AG10803 (cell line): Measurements from ENCODE around the gene RGMB.

Experiments used
- DNase-seq: peaks from one replicate; pipeline ENCODE4 v3.0.0; 2010; ENCODE audit warnings: low read depth
- H3K4me3 ChIP-seq: 2 replicates; pipeline ENCODE4 v1.5.1; 2011; ENCODE audit warnings: mild to moderate bottlenecking, low read length, control low read depth
- CTCF ChIP-seq: conservative IDR thresholded peaks from 2 replicates; pipeline ENCODE4 v1.5.1; 2011; ENCODE audit warnings: mild to moderate bottlenecking, low read length, control low read depth, inconsistent platforms

RGMB gene

GRCh38 chr5:98787131-98787719, 13.8 kb downstream of the RGMB start:
- DNase-seq, result no peak
- no peak overlapping the region for H3K4me3 ChIP-seq
- no peak for TF ChIP-seq CTCF

GRCh38 chr5:98789029-98789428, 15.6 kb downstream of the RGMB start:
- no peak for DNase-seq
- H3K4me3 ChIP-seq, result no peak overlapping the region
- TF ChIP-seq CTCF, result no peak

GRCh38 chr5:98791001-98791519, 17.6 kb downstream of the RGMB start:
- no peak overlapping the region for H3K4me3 ChIP-seq
- TF ChIP-seq CTCF, result no peak
- peak; percentile 40 for DNase-seq

- H3K4me3 ChIP-seq, result no peak overlapping the region
- DNase-seq, result no peak
- no peak for TF ChIP-seq CTCF
Observed at GRCh38 chr5:98791898-98792580, 18.6 kb downstream of the RGMB start.

- no peak for TF ChIP-seq CTCF
- no peak for DNase-seq
- H3K4me3 ChIP-seq, result no peak overlapping the region
Observed at GRCh38 chr5:98793223-98793622, 19.8 kb downstream of the RGMB start.

GRCh38 chr5:98794001-98794400, 20.5 kb downstream of the RGMB start:
- TF ChIP-seq CTCF, result no peak

GRCh38 chr5:98794414-98795080, 21.1 kb downstream of the RGMB start:
- H3K4me3 ChIP-seq, result no peak overlapping the region
- TF ChIP-seq CTCF, result no peak
- no peak for DNase-seq

More at GRCh38 chr5:98794001-98794400, 20.5 kb downstream of the RGMB start:
- no peak for DNase-seq
- no peak overlapping the region for H3K4me3 ChIP-seq
